ENCODE results near the gene C14orf119.

DNA sequence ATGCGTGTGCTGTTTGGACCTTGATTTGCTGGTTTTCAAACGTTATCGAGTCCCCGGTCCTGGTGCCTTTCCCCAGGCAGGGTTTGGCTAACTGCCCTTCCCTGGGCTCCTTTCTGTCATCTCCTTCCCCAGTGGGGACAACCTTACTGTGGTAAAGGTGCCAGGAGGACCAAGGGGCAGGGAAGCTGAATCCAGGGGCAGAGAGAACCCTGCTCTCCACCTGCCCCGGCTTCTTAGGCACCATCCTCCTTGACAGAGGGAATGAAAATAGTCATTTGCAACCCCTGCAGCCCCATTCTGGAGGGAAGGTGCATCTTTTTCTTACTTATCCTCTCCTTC, 18.8 kb downstream of the C14orf119 start:
- TF ChIP-seq ZNF274 (IDR thresholded peaks at IDR 0.05; ENCODE audit: low read depth, low read length) (no peak), SUZ12 (IDR thresholded peaks at IDR 0.05; ENCODE audit: extremely low read depth, insufficient read depth, insufficient read length) (no peak), YY1 (IDR thresholded peaks at IDR 0.05; ENCODE audit: insufficient read depth, insufficient read length) (no peak)

Measured in NT2/D1 (cell line).